Activated T-cell treated with anti-CD3 and anti-CD28 coated beads for 4 hours (primary cell): Measurements from ENCODE around the gene ANKRD45.
"Not testable (repeated sequence)": the region's sequence is repeated elsewhere in the genome, so short reads cannot be mapped to it uniquely, and the experiment has no call there.

Experiments used
- DNase-seq: peaks from one replicate; pipeline ENCODE4 v3.0.0-alpha.2; 2020

The ANKRD45 gene

DNA sequence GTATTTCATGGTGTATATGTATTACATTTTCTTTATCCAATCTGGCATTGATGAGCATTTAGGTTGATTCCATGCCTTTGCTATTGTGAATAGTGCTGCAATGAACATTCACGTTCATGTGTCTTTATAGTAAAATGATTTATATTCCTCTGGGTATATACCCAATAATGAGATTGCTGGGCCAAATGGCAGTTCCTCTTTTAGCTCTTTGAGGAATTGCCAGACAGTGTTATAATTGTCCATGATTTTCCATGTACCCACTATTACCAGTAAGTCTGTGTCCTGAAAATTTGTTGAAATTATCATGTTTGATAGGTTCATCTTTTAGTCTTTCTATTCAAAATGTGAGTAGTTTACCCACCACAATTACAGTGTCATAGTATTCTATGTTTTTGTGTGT is 101.2 kb downstream of the ANKRD45 start:
- no peak for DNase-seq

DNA sequence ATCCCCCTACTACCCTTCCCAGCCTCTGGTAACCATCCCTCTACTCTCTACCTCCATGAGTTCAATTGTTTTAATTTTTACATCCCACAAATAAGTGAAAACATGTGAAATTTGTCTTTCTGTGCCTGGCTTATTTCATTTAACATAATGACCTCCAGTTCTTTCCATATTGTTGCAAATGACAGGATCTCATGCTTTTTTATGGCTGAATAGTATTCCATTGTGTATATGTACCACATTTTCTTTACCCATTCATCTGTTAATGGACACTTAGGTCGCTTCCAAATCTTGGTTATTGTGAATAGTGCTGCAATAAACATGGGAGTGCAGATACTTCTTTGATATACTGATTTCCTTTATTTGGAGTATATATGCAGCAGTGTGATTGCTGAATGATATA is 105.8 kb downstream of the ANKRD45 start:
- DNase-seq, result not testable (repeated sequence)

DNA sequence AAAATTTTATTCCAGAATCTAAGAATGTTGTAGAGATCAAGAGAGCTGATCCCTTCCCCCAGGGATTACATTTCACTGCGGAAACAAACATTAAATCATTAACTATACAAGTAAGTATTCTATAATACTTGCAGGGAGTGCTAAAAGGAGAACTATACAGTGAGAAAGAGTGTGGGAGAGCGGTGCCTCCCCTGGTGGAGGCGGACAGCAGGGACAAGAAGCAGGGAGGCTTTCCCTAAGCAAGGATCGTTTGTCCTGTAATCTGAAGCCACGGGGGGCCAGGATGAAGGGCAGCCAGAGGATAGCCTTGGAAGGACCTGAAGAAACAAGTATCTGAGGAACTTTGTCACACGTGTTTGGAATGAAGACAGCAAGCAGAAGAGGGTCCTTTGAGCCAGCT is 106.8 kb downstream of the ANKRD45 start:
- no peak for DNase-seq

DNA sequence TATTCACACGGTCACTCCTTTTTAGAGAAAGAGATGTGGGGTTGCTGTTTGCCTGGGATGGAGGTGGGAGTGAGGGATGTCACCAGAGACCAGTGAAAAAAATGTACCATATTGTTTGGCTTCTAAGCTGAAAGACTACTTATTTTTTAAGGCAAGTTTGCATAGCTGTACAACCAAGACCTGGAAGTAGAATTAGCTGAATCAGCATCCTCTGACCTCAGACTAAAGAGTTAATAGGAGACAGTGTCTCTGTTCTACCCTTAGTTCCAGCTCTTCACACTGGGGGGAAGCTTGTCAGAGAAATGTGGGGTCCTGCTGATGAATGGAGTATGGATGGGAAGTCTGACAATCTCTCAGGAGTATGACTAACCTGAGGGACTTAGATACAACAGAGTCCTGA is 108.4 kb downstream of the ANKRD45 start:
- DNase-seq, result no peak

DNA sequence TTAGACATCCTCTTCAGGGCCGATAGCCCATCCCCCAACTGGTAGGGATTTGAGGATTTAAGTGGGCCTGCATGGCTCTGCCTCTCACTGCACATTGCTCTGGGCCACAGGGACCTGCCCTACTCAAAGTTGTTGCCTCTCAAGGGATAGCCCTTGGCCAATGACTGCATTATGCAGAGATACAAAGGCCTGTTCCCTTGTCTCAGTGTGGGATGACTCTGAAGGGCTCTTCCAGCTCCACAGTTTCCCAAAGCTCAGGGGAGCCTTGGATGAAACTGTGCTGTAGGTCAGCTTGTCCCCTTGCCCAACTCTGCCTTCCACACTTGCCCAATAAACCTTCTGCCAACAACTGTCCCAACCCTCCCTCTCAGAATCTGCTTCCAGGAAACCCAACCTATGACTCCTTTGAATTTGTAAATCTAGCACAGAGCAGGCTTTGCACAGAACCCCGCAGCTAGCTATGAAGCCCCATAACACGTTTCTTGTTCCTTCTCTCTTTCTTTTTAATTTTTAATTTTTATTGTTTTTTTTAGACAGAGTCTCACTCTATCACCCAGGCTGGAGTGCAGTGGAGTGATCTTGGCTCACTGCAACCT is 109.3 kb downstream of the ANKRD45 start:
- no peak for DNase-seq
